CD14-positive monocyte (primary cell): ENCODE results near the gene KRTAP22-2. TPM values are rescaled to one million over a fixed set of nuclear protein-coding genes. Genes with fewer than 3 reads are reported as not detected.

Experiments
- DNase-seq, 3 donors: peaks; one replicate each; pipeline ENCODE4 v3.0.0-alpha.2; 2011 to 2022
- H2AFZ ChIP-seq: 2 replicates; pipeline ENCODE4 v1.6.0; 2012; ENCODE audit warnings: mild to moderate bottlenecking, low read depth, low read length, inconsistent platforms; ENCODE audit not compliant: insufficient read depth, poor library complexity, severe bottlenecking
- H3K27ac ChIP-seq, 2 donors: 1 replicate in 1 of 2; 2 replicates in 1 of 2; pipeline ENCODE4 v1.5.1; 2012 to 2013; ENCODE audit warnings: low read length in 2 of 2, control low read depth in 1 of 2, inconsistent platforms in 1 of 2, low read depth in 1 of 2, mild to moderate bottlenecking in 1 of 2
- H3K27me3 ChIP-seq, 2 donors: one replicate each; pipeline versions ENCODE4 v1.6.0 to v1.6.1; 2011 to 2013; ENCODE audit warnings: low read length in 2 of 2; ENCODE audit not compliant: control insufficient read depth in 2 of 2, insufficient read depth in 2 of 2
- H3K36me3 ChIP-seq, 2 donors: replicated peaks in 1 of 2; 1 replicate in 1 of 2; 2 replicates in 1 of 2; pipeline versions ENCODE4 v1.5.1 to v1.6.1; 2012 to 2013; ENCODE audit warnings: low read length in 2 of 2, control low read depth in 1 of 2, inconsistent platforms in 1 of 2, mild to moderate bottlenecking in 1 of 2; ENCODE audit not compliant: insufficient read depth in 2 of 2, control insufficient read depth in 1 of 2
- H3K4me1 ChIP-seq, 2 donors: 1 replicate in 1 of 2; 2 replicates in 1 of 2; pipeline versions ENCODE4 v1.5.1 to v1.6.1; 2012 to 2013; ENCODE audit warnings: low read length in 2 of 2, control low read depth in 1 of 2, inconsistent platforms in 1 of 2, mild to moderate bottlenecking in 1 of 2, moderate library complexity in 1 of 2; ENCODE audit not compliant: insufficient read depth in 2 of 2, control insufficient read depth in 1 of 2
- H3K4me2 ChIP-seq: replicated peaks from 2 replicates; pipeline ENCODE3; 2012; ENCODE audit warnings: low read length, moderate library complexity, mild to moderate bottlenecking; ENCODE audit not compliant: poor library complexity, severe bottlenecking; ENCODE audit errors: extremely low read depth
- H3K4me3 ChIP-seq, 3 experiments: fragments of 200-600 bp in 1 of 3; sonication (generic) in 1 of 3; replicated peaks in 1 of 3; 1 replicate in 2 of 3; 2 replicates in 1 of 3; pipeline ENCODE4 v1.5.1; 2011 to 2013; ENCODE audit warnings: low read length in 3 of 3, mild to moderate bottlenecking in 3 of 3, control low read depth in 2 of 3, low read depth in 2 of 3, inconsistent platforms in 1 of 3, moderate library complexity in 1 of 3
- H3K79me2 ChIP-seq: 2 replicates; pipeline ENCODE4 v1.6.0; 2012; ENCODE audit warnings: mild to moderate bottlenecking, control low read depth, inconsistent platforms, low read length, moderate library complexity; ENCODE audit not compliant: insufficient read depth
- H3K9ac ChIP-seq: 2 replicates; pipeline ENCODE4 v1.6.0; 2017; ENCODE audit warnings: low read length, mild to moderate bottlenecking; ENCODE audit not compliant: insufficient read depth, poor library complexity, severe bottlenecking
- H3K9me3 ChIP-seq, 2 donors: replicated peaks in 1 of 2; 1 replicate in 1 of 2; 2 replicates in 1 of 2; pipeline versions ENCODE4 v1.5.1 to v1.6.1; 2012 to 2013; ENCODE audit warnings: low read length in 2 of 2, control low read depth in 1 of 2; ENCODE audit not compliant: control insufficient read depth in 1 of 2, insufficient read depth in 1 of 2
- H4K20me1 ChIP-seq: 2 replicates; pipeline ENCODE4 v1.6.0; 2012; ENCODE audit warnings: mild to moderate bottlenecking, low read length, control low read depth, moderate library complexity; ENCODE audit not compliant: insufficient read depth
- H3K27ac Mint-ChIP-seq, 7 donors: one replicate each; pipeline ENCODE4 v1.8.0; 2020; ENCODE audit warnings: mild to moderate bottlenecking in 7 of 7, mixed read lengths in 7 of 7, moderate library complexity in 6 of 7, inconsistent platforms in 2 of 7
- H3K27me3 Mint-ChIP-seq, 3 donors: one replicate each; pipeline ENCODE4 v1.8.0; 2021 to 2022; ENCODE audit warnings: low read depth in 3 of 3, mild to moderate bottlenecking in 3 of 3, mixed read lengths in 3 of 3, moderate library complexity in 3 of 3, inconsistent platforms in 1 of 3
- H3K36me3 Mint-ChIP-seq, 2 donors: one replicate each; pipeline ENCODE4 v1.8.0; 2020; ENCODE audit warnings: mixed read lengths in 2 of 2, inconsistent platforms in 1 of 2, mild to moderate bottlenecking in 1 of 2
- H3K4me1 Mint-ChIP-seq: one replicate; pipeline ENCODE4 v1.8.0; 2020; ENCODE audit warnings: mild to moderate bottlenecking, mixed read lengths
- H3K4me3 Mint-ChIP-seq, 2 donors: one replicate each; pipeline ENCODE4 v1.8.0; 2020; ENCODE audit warnings: mild to moderate bottlenecking in 2 of 2, mixed read lengths in 2 of 2, moderate library complexity in 1 of 2
- H3K9me3 Mint-ChIP-seq, 7 donors: one replicate each; pipeline ENCODE4 v1.8.0; 2020 to 2022; ENCODE audit warnings: mixed read lengths in 7 of 7, mild to moderate bottlenecking in 6 of 7, moderate library complexity in 6 of 7, inconsistent platforms in 2 of 7
- WGBS: methylation state at CpG from one replicate; pipeline ENCODE4 v1.1.5; 2013; ENCODE audit warnings: missing lambda C conversion rate; ENCODE audit not compliant: insufficient coverage; 5-methylcytosine and 5-hydroxymethylcytosine counted together
- intact Hi-C, 2 donors: fragments of 100-400 bp; cut with micrococcal nuclease; formaldehyde crosslinking; loops; one replicate each; pipeline versions ENCODE4 v1.15.0 to v1.15.1; 2023
- polyA plus RNA-seq, 3 donors: library from polyadenylated mRNA; depleted of rRNA in 1 of 3; unstranded in 2 of 3; stranded (reverse) in 1 of 3; fragments of 300-500 nt in 2 of 3; fragments of >200 nt in 1 of 3; fragmentation: Illumina TruSeq in 2 of 3; gene quantifications; 1 replicate in 2 of 3; 2 replicates in 1 of 3; pipeline ENCODE4 v1.2.3, GENCODE V29; 2012 to 2021
- TF ChIP-seq, protein P1 (sequence below): fragments of 200-600 bp; IDR thresholded peaks from one replicate; pipeline ENCODE4 v1.8.0; 2022; ENCODE audit warnings: antibody characterized with exemption, mild to moderate bottlenecking

KRTAP22-2 gene
- polyA plus RNA-seq, 3 donors, result not detected

DNA sequence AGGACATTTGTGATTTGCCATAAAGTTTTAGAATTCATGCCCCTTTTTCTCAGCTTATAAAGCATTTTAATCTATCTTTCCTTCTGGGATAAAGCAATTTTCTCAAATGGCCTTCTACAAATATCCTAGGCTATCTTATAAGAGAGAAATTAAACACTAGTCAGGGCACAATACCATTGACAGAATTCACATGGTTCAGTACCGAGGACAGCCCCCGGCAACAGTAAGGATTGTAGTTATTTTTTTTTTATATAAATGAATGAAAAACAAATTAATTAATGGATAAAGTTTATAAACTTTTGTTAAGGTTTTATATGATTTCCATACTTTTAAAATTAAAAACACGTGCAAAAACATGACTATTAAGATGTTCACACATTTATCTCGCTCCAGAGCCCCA lies 37.9 kb upstream of the KRTAP22-2 start:
- H3K9me3 Mint-ChIP-seq, result peaks cover 8 to 31% (median 15%) of the 10 kb centered on the region in 7 donors
- no peaks in the 10 kb centered on the region for H3K4me1 Mint-ChIP-seq
- Histone ChIP-seq H3K27me3 (no peaks in the 10 kb centered on the region), H3K4me1 (no peaks in the 10 kb centered on the region), H4K20me1 (no peaks in the 10 kb centered on the region), H3K36me3 (no peaks in the 10 kb centered on the region), H3K9me3 (peaks cover 37 to 52% of the 10 kb centered on the region in 2 donors), H3K27ac (no peak overlapping the region), H3K79me2 (no peaks in the 10 kb centered on the region), H3K9ac (no peak overlapping the region), H3K4me2 (no peak overlapping the region), H2AFZ (no peak overlapping the region), H3K4me3 (no peak overlapping the region)
- peaks cover 0 to 1% (median 0%) of the 10 kb centered on the region in 3 donors for H3K27me3 Mint-ChIP-seq
- no peak overlapping the region for H3K4me3 Mint-ChIP-seq
- H3K36me3 Mint-ChIP-seq, result no peaks in the 10 kb centered on the region
- TF ChIP-seq, protein P1, sequence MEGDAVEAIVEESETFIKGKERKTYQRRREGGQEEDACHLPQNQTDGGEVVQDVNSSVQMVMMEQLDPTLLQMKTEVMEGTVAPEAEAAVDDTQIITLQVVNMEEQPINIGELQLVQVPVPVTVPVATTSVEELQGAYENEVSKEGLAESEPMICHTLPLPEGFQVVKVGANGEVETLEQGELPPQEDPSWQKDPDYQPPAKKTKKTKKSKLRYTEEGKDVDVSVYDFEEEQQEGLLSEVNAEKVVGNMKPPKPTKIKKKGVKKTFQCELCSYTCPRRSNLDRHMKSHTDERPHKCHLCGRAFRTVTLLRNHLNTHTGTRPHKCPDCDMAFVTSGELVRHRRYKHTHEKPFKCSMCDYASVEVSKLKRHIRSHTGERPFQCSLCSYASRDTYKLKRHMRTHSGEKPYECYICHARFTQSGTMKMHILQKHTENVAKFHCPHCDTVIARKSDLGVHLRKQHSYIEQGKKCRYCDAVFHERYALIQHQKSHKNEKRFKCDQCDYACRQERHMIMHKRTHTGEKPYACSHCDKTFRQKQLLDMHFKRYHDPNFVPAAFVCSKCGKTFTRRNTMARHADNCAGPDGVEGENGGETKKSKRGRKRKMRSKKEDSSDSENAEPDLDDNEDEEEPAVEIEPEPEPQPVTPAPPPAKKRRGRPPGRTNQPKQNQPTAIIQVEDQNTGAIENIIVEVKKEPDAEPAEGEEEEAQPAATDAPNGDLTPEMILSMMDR, result no peak
- no CpG with 5 or more reads among the region's 4 CpGs for WGBS
- DNase-seq, result no peak
- intact Hi-C loops, result no loop called here
- H3K27ac Mint-ChIP-seq, result no peak overlapping the region

DNA sequence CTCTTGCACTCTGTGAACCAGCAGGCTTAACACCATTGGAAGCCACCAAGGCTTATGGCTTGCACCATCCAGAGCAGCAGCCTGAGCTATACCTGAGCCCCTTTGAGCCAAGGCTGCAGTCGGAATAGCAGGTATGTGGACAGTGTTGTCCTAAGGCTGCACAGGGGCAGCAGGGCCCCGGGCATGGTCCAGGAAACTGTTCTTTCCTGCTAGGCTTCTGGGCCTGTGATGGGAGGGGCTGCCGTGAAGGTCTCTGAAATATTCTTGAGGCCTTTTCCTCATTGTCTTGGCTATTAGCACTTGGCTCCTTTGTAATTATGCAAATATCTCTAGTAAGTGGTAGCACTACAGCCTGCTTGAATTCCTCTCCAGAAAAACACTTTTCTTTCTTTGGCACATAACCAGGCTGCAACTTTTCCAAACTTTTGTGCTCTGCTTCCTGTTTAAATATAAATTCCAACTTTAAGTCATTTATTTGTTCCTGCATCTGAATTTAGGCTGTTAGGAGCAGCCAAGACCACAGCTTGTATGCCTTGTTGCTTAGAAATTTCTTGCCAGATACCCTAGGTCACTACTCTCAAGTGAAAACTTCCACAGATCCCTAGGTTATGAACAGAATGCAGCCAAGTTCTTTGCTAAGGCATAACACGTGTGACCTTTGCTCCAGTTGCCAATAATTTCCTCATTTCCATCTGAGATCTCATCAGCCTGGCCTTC lies 35.4 kb upstream of the KRTAP22-2 start:
- WGBS, result 89% methylated on average over 3 of the region's 4 CpGs
- no peak overlapping the region for H3K4me3 Mint-ChIP-seq
- no peak for DNase-seq
- Histone ChIP-seq H2AFZ (no peak overlapping the region), H4K20me1 (no peaks in the 10 kb centered on the region), H3K27ac (no peak overlapping the region), H3K4me1 (no peaks in the 10 kb centered on the region), H3K9me3 (peaks cover 35 to 53% of the 10 kb centered on the region in 2 donors), H3K4me2 (no peak overlapping the region), H3K36me3 (no peaks in the 10 kb centered on the region), H3K79me2 (no peaks in the 10 kb centered on the region), H3K9ac (no peak overlapping the region), H3K27me3 (no peaks in the 10 kb centered on the region), H3K4me3 (no peak overlapping the region)
- H3K27ac Mint-ChIP-seq, result no peak overlapping the region
- TF ChIP-seq, protein P1, result no peak
- H3K27me3 Mint-ChIP-seq, result no peaks in the 10 kb centered on the region
- peaks cover 7 to 25% (median 16%) of the 10 kb centered on the region in 7 donors for H3K9me3 Mint-ChIP-seq
- no peaks in the 10 kb centered on the region for H3K36me3 Mint-ChIP-seq
- intact Hi-C loops, result no loop called here
- H3K4me1 Mint-ChIP-seq, result no peaks in the 10 kb centered on the region
